GM21367 (cell line): ENCODE measurements around the gene RIMBP2.
"Not testable (repeated sequence)": the region's sequence is repeated elsewhere in the genome, so short reads cannot be mapped to it uniquely, and the experiment has no call there.

Experiments
- ATAC-seq: cut with Tn5 transposase; IDR thresholded peaks from one replicate; pipeline ENCODE4 v1.9.1; 2021; ENCODE audit not compliant: unreplicated experiment

The RIMBP2 gene

GRCh38 chr12:130661486-130662255, 54.4 kb downstream of the RIMBP2 start:
- ATAC-seq = no peak

GRCh38 chr12:130661059-130661458, 55.0 kb downstream of the RIMBP2 start:
- no peak for ATAC-seq

- ATAC-seq = no peak
These were observed 57.8 kb downstream of the RIMBP2 start for GRCh38 chr12:130658145-130658911.

- ATAC-seq = no peak
These were observed 59.7 kb downstream of the RIMBP2 start for GRCh38 chr12:130656411-130656810.

GRCh38 chr12:130655881-130656280, 60.2 kb downstream of the RIMBP2 start:
- ATAC-seq = no peak

GRCh38 chr12:130655010-130655409, 61.1 kb downstream of the RIMBP2 start:
- no peak for ATAC-seq

- ATAC-seq = no peak
These were observed 64.7 kb downstream of the RIMBP2 start for GRCh38 chr12:130651188-130651959.

GRCh38 chr12:130650131-130650530, 66.0 kb downstream of the RIMBP2 start:
- ATAC-seq = no peak

GRCh38 chr12:130649101-130650045, 66.7 kb downstream of the RIMBP2 start:
- ATAC-seq = no peak

- no peak for ATAC-seq
These were observed 68.3 kb downstream of the RIMBP2 start for GRCh38 chr12:130647814-130648213.

GRCh38 chr12:130646716-130647370, 69.3 kb downstream of the RIMBP2 start:
- no peak for ATAC-seq

- not testable (repeated sequence) for ATAC-seq
These were observed 69.9 kb downstream of the RIMBP2 start for GRCh38 chr12:130646191-130646590.

- no peak for ATAC-seq
These were observed 70.3 kb downstream of the RIMBP2 start for GRCh38 chr12:130645751-130646150.

- ATAC-seq = no peak
These were observed 71.5 kb downstream of the RIMBP2 start for GRCh38 chr12:130644566-130644965.

GRCh38 chr12:130644146-130644545, 72.0 kb downstream of the RIMBP2 start:
- no peak for ATAC-seq

- no peak for ATAC-seq
These were observed 73.2 kb downstream of the RIMBP2 start for GRCh38 chr12:130642856-130643255.

- no peak for ATAC-seq
These were observed 74.4 kb downstream of the RIMBP2 start for GRCh38 chr12:130641533-130642184.

- no peak for ATAC-seq
These were observed 75.2 kb downstream of the RIMBP2 start for GRCh38 chr12:130640901-130641300.

- ATAC-seq = no peak
These were observed 75.6 kb downstream of the RIMBP2 start for GRCh38 chr12:130640496-130640895.
